GM06990 (cell line): ENCODE measurements around the gene RHOBTB3.
A peak's percentile ranks its signal among the peaks of the same experiment; 100 is the strongest.

ENCODE experiments used
- DNase-seq: peaks from one replicate; pipeline ENCODE4 v3.0.0-alpha.2; 2011; ENCODE audit not compliant: insufficient read length; ENCODE audit errors: extremely low read depth
- H3K27me3 ChIP-seq: replicated peaks from 2 replicates; pipeline ENCODE4 v1.6.0; 2011; ENCODE audit warnings: low read length; ENCODE audit not compliant: control insufficient read depth, insufficient read depth
- H3K36me3 ChIP-seq: 2 replicates; pipeline ENCODE4 v1.5.1; 2011; ENCODE audit warnings: low read length; ENCODE audit not compliant: control insufficient read depth, insufficient read depth
- H3K4me3 ChIP-seq: replicated peaks from 2 replicates; pipeline ENCODE4 v1.5.1; 2011; ENCODE audit warnings: low read depth, mild to moderate bottlenecking, control low read depth, low read length
- TF ChIP-seq, protein P1 (sequence below): IDR thresholded peaks from 2 replicates; pipeline ENCODE4 v1.5.1; 2011; ENCODE audit warnings: low read length, control low read depth, mild to moderate bottlenecking, inconsistent platforms; ENCODE audit not compliant: insufficient read depth, poor library complexity, severe bottlenecking

RHOBTB3 gene

DNA sequence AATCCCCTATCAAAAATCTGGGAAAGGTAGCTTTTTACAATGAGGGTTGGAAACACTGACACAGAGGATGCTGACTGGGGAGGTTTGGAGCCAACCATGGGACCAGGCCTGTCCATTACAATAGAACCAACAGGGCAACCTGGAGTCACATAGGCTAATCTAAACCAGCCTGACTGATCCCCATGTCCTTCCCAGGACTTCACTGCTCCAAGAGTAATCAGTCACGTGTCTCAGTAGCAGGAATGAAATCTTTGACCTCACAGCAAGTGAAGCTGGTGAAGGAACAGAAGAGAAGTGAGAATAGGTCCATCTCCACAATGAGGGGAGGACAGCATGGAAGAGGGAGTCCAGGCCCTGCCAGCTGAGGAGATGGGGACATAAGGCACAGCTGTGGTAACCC lies 107.4 kb downstream of the RHOBTB3 start:
- DNase-seq = no peak
- no peaks in the 10 kb centered on the region for H3K27me3 ChIP-seq
- no peak overlapping the region for H3K4me3 ChIP-seq
- TF ChIP-seq, protein P1, sequence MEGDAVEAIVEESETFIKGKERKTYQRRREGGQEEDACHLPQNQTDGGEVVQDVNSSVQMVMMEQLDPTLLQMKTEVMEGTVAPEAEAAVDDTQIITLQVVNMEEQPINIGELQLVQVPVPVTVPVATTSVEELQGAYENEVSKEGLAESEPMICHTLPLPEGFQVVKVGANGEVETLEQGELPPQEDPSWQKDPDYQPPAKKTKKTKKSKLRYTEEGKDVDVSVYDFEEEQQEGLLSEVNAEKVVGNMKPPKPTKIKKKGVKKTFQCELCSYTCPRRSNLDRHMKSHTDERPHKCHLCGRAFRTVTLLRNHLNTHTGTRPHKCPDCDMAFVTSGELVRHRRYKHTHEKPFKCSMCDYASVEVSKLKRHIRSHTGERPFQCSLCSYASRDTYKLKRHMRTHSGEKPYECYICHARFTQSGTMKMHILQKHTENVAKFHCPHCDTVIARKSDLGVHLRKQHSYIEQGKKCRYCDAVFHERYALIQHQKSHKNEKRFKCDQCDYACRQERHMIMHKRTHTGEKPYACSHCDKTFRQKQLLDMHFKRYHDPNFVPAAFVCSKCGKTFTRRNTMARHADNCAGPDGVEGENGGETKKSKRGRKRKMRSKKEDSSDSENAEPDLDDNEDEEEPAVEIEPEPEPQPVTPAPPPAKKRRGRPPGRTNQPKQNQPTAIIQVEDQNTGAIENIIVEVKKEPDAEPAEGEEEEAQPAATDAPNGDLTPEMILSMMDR = no peak
- H3K36me3 ChIP-seq = no peaks in the 10 kb centered on the region

DNA sequence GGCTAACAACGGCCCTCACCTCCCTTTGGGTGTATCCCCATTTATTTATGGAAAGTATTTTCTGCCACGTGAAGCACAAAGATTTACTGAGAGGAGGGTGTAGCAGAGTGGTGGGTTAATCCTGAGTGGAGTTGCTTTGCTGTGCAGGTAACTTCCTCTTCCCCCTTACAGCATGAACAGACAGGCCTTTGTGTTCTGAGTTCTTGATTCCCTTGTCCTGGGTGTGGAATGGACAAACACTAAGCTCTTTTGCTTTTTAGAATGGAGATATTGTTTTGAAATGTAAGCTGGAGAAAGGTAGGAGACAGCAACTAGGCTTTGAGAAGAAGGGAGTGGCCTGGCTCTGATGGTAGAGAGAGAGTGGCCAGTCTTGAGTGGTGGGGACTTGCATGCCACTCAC lies 108.5 kb downstream of the RHOBTB3 start:
- DNase-seq = no peak
- no peak overlapping the region for H3K4me3 ChIP-seq
- H3K27me3 ChIP-seq = no peaks in the 10 kb centered on the region
- TF ChIP-seq, protein P1 = no peak
- H3K36me3 ChIP-seq = no peaks in the 10 kb centered on the region

DNA sequence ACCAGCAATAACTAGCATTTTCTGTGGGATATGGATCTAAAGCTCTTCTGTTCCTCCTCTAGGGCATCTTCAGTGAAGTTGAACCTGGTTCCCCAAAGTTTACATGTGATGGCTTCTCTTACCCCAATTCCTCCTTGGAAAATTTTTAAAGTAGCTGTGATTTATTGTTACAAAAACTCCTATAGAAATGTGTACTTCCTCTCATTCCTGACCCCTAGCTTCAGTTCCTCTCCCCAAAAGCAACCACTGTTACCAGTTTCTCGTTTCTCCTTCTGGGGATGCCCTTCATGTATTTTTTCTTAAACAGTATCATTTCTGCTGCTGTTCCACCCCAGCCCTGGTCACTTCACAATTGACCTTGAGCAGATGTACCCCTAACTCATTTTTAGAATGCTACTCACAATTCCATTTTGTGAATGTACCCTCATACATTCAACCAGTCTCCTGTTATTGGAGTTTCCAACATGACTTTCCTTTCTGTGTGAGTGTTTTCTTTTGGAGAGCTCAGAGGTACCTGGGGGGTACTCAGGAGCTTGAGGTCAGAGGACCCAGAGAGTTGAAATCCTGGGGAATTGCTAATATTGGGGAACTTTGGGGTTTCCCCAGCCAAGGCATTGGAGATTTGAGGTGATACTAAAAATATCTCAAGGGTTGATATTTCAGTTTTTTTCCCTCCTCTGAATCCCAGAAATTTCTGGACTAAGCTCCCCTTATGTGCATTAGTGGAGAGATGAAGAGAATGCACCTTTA lies 110.0 kb downstream of the RHOBTB3 start:
- TF ChIP-seq, protein P1 = no peak
- Histone ChIP-seq H3K4me3 (no peak overlapping the region), H3K36me3 (no peaks in the 10 kb centered on the region), H3K27me3 (no peaks in the 10 kb centered on the region)
- no peak for DNase-seq

DNA sequence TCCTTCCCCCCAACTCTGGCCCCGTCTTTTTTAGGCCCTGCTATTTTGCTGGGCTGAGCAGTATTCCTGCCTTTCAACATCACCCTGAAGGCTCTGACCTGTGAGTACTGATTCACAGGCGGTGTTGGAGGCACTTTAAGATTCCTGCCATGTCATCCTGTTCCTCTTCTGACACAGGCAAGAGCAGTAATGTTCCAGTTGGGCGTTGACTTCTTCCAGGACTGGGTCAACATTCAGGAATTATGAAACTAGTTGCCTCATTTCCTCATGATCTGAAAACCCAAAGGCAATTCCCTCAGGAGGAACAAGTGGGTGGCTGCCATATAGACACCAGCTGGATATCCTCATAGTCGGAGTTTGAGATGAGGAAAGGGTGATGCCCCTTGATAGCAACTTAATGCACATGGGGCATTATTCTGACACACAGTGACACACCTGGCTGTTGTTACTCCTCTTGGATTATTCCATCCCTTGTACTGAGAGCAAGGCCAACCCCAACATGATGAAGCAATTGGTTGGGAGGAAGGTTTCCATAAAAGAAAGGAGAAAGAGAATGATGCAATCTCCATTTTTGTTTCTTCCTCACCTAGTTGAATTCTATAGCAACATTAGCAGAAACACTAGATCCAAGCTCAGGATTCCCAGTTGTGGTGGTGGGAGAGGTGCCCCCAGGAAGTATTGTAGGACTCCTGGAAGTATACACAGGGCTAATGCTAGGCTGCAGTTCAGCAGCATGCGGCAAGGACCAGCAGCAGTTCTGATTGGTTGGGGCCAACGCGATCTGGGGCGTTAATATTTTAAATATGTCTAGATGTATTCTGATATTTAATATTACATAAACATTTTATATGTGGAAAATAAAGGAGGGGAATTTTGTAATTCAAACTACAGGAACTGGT lies 111.0 kb downstream of the RHOBTB3 start:
- no peaks in the 10 kb centered on the region for H3K27me3 ChIP-seq
- H3K36me3 ChIP-seq = no peaks in the 10 kb centered on the region
- no peak for DNase-seq
- no peak overlapping the region for H3K4me3 ChIP-seq
- TF ChIP-seq, protein P1 = no peak

DNA sequence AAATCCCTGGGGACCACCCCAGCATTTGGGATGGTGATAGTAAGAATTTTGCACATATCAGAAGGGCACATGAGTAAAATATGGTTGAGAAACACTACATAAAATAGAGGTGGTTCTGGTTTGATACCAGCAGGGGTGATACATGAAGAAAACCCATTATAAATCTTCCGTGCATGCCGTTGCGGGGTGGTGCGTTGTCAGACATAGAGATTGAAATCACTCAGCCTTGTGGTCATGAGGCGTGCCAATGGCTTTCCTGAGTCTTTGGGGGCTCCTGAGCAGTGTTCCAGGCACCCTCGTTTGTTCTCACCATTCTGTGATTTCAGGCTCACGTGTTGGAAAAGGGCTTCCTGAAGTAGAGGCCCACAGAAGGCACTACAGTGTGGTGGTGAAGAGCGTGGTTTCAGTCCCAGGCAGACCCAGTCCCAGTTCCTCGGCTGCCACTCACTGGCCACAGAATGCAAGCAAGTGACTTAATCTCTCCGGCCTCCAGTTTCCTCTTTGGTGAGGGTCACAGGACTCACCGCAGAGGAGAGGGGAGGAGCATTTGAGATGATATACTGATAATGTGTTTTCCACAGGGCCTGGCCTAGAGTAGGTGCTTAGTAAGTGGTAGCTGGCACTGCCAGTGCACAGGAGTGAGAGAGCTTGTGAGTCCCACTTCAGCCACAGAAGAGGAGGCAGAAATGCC lies 111.9 kb downstream of the RHOBTB3 start:
- TF ChIP-seq, protein P1 = peak; percentile 62
- Histone ChIP-seq H3K36me3 (no peaks in the 10 kb centered on the region), H3K4me3 (no peak overlapping the region), H3K27me3 (no peaks in the 10 kb centered on the region)
- peak; percentile 74 for DNase-seq
